HL-60 (cell line): ENCODE data around the gene MMGT1.

ENCODE experiments used
- DNase-seq, 2 experiments: peaks; one replicate each; pipeline ENCODE4 v3.0.0-alpha.2; 2010 to 2020; ENCODE audit warnings: low read depth in 1 of 2, low spot score in 1 of 2
- H3K27ac ChIP-seq: fragments of 250-450 bp; sonication (Bioruptor Pico); replicated peaks from 2 replicates; pipeline ENCODE4 v1.5.1; 2020; ENCODE audit warnings: mild to moderate bottlenecking, moderate library complexity
- H3K27me3 ChIP-seq: fragments of 250-450 bp; sonication (Bioruptor Pico); 2 replicates; pipeline ENCODE4 v1.5.1; 2021; ENCODE audit warnings: mild to moderate bottlenecking, moderate library complexity; ENCODE audit not compliant: insufficient read depth, poor library complexity, severe bottlenecking
- H3K4me3 ChIP-seq: replicated peaks from 2 replicates; pipeline ENCODE4 v1.5.1; 2011; ENCODE audit warnings: mild to moderate bottlenecking, control low read depth, low read length; ENCODE audit not compliant: insufficient read depth
- GABPA ChIP-seq: IDR thresholded peaks from 2 replicates; pipeline ENCODE4 v1.6.1; 2012; ENCODE audit warnings: low read depth
- POLR2AphosphoS5 ChIP-seq: IDR thresholded peaks from 2 replicates; pipeline ENCODE4 v1.6.1; 2012; ENCODE audit warnings: low read depth
- SPI1 ChIP-seq: IDR thresholded peaks from 2 replicates; pipeline ENCODE4 v1.6.1; 2012; ENCODE audit warnings: low read depth, mild to moderate bottlenecking, borderline replicate concordance
- TF ChIP-seq, protein P1 (sequence below): IDR thresholded peaks from one replicate; pipeline ENCODE4 v1.5.1; 2011; ENCODE audit warnings: low read length, control low read depth, inconsistent platforms; ENCODE audit not compliant: insufficient read depth
- TF ChIP-seq, protein P2 (sequence below): IDR thresholded peaks from 2 replicates; pipeline ENCODE4 v1.6.1; 2012; ENCODE audit warnings: low read depth; ENCODE audit not compliant: insufficient replicate concordance

MMGT1 gene

GRCh38 chrX:135984256-135984655 is 10.5 kb upstream of the MMGT1 start:
- Histone ChIP-seq H3K27me3 (no peaks in the 10 kb centered on the region), H3K4me3 (no peak overlapping the region), H3K27ac (peak overlapping the region; percentile 54)
- no peak for DNase-seq
- TF ChIP-seq, protein P1, sequence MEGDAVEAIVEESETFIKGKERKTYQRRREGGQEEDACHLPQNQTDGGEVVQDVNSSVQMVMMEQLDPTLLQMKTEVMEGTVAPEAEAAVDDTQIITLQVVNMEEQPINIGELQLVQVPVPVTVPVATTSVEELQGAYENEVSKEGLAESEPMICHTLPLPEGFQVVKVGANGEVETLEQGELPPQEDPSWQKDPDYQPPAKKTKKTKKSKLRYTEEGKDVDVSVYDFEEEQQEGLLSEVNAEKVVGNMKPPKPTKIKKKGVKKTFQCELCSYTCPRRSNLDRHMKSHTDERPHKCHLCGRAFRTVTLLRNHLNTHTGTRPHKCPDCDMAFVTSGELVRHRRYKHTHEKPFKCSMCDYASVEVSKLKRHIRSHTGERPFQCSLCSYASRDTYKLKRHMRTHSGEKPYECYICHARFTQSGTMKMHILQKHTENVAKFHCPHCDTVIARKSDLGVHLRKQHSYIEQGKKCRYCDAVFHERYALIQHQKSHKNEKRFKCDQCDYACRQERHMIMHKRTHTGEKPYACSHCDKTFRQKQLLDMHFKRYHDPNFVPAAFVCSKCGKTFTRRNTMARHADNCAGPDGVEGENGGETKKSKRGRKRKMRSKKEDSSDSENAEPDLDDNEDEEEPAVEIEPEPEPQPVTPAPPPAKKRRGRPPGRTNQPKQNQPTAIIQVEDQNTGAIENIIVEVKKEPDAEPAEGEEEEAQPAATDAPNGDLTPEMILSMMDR: no peak
- TF ChIP-seq SPI1: peak; percentile 17; the same call in 1 of the 2 replicates

- H3K27me3 ChIP-seq: no peaks in the 10 kb centered on the region
- no peak for DNase-seq
- no peak overlapping the region for H3K4me3 ChIP-seq
- TF ChIP-seq GABPA (no peak), SPI1 (no peak)
- TF ChIP-seq, protein P1: no peak
- TF ChIP-seq, protein P2, sequence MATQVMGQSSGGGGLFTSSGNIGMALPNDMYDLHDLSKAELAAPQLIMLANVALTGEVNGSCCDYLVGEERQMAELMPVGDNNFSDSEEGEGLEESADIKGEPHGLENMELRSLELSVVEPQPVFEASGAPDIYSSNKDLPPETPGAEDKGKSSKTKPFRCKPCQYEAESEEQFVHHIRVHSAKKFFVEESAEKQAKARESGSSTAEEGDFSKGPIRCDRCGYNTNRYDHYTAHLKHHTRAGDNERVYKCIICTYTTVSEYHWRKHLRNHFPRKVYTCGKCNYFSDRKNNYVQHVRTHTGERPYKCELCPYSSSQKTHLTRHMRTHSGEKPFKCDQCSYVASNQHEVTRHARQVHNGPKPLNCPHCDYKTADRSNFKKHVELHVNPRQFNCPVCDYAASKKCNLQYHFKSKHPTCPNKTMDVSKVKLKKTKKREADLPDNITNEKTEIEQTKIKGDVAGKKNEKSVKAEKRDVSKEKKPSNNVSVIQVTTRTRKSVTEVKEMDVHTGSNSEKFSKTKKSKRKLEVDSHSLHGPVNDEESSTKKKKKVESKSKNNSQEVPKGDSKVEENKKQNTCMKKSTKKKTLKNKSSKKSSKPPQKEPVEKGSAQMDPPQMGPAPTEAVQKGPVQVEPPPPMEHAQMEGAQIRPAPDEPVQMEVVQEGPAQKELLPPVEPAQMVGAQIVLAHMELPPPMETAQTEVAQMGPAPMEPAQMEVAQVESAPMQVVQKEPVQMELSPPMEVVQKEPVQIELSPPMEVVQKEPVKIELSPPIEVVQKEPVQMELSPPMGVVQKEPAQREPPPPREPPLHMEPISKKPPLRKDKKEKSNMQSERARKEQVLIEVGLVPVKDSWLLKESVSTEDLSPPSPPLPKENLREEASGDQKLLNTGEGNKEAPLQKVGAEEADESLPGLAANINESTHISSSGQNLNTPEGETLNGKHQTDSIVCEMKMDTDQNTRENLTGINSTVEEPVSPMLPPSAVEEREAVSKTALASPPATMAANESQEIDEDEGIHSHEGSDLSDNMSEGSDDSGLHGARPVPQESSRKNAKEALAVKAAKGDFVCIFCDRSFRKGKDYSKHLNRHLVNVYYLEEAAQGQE: no peak
- no peak overlapping the region for H3K27ac ChIP-seq
These were observed 9.1 kb upstream of the MMGT1 start for GRCh38 chrX:135982860-135983259.

DNA sequence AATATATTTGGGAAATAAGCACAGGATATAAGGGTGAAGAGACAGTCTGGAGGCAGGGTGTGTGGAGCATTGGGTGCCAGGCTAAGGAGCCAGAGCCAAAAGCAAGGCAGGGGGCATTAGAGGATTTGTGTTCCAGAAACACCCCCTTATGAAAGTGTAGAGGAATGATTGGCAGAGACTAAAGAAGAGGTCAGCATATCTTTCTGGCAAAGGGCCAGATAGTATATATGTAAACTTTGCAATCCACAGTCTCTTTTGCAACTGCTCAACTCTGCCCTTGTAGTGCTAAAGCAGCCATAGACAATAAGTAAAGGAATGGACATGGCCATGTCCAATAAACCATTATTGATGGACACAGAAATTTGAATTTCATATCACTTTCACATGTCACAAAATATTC is 7.9 kb upstream of the MMGT1 start:
- no peak overlapping the region for H3K4me3 ChIP-seq
- H3K27me3 ChIP-seq: no peaks in the 10 kb centered on the region
- TF ChIP-seq, protein P2: no peak
- H3K27ac ChIP-seq: no peak overlapping the region
- no peak for DNase-seq

DNA sequence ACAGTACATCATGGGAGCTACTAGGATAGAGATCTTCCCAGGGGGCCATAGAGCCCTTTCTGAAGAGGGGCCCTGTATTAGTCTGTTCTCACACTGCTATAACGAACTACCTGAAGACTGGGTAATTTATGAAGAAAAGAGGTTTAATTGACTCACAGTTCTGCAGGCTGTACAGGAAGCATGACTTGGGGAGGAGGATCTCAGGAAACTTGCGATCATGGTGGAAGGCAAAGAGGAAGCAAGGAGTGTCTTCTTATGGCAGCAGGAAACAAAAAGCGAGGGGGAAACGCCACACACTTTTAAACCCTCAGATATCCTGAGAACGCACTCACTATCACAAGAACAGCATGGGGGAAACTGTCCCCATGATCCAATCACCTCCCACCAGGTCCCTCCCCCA is 7.2 kb upstream of the MMGT1 start:
- no peak overlapping the region for H3K4me3 ChIP-seq
- no peak for DNase-seq
- no peaks in the 10 kb centered on the region for H3K27me3 ChIP-seq
- no peak for TF ChIP-seq SPI1
- TF ChIP-seq GABPA: no peak
- no peak for TF ChIP-seq POLR2AphosphoS5
- TF ChIP-seq, protein P2: no peak
- TF ChIP-seq, protein P1: no peak
- no peak overlapping the region for H3K27ac ChIP-seq
